GM13977 (cell line): ENCODE measurements around the gene DENND1B.

Experiments
- DNase-seq: peaks from one replicate; pipeline ENCODE4 v3.0.0; 2012; ENCODE audit warnings: low spot score
- CTCF ChIP-seq: IDR thresholded peaks from 2 replicates; pipeline ENCODE4 v1.5.1; 2012; ENCODE audit warnings: mild to moderate bottlenecking, control low read depth; ENCODE audit not compliant: insufficient read depth; ENCODE audit errors: extremely low read depth, missing control alignments
- in situ Hi-C: fragments of 300-500 bp; cut with MboI; formaldehyde crosslinking; loops from one replicate; pipeline ENCODE4 v1.12.0; 2022; ENCODE audit warnings: low sequenced_read_pairs, low pct_unique_long_range_greater_than_20kb, mixed read lengths, inconsistent platforms; ENCODE audit not compliant: unreplicated experiment

DENND1B gene

GRCh38 chr1:197462539-197462938 lies 312.7 kb downstream of the DENND1B start:
- TF ChIP-seq CTCF = no peak
- in situ Hi-C loops = no loop called here
- no peak for DNase-seq
